ENCODE measurements around the gene ATG101. TPM values are rescaled to one million over a fixed set of nuclear protein-coding genes. Genes with fewer than 3 reads are reported as not detected.
A peak's percentile ranks its signal among the peaks of the same experiment; 100 is the strongest.

ATG101 gene
- total RNA-seq, 1 donor from 2014 or later = 34.3 TPM

- Mint-ChIP-seq H3K27ac (ENCODE audit: unreplicated experiment) (peak overlapping the region; percentile 87), H3K4me3 (no peak overlapping the region), H3K36me3 (ENCODE audit: low read depth) (no peaks in the 10 kb centered on the region), H3K27me3 (ENCODE audit: low read depth) (peaks cover 2% of the 10 kb centered on the region), H3K4me1 (peaks cover 41% of the 10 kb centered on the region), H3K9me3 (no peaks in the 10 kb centered on the region)
- TF ChIP-seq, protein P1, sequence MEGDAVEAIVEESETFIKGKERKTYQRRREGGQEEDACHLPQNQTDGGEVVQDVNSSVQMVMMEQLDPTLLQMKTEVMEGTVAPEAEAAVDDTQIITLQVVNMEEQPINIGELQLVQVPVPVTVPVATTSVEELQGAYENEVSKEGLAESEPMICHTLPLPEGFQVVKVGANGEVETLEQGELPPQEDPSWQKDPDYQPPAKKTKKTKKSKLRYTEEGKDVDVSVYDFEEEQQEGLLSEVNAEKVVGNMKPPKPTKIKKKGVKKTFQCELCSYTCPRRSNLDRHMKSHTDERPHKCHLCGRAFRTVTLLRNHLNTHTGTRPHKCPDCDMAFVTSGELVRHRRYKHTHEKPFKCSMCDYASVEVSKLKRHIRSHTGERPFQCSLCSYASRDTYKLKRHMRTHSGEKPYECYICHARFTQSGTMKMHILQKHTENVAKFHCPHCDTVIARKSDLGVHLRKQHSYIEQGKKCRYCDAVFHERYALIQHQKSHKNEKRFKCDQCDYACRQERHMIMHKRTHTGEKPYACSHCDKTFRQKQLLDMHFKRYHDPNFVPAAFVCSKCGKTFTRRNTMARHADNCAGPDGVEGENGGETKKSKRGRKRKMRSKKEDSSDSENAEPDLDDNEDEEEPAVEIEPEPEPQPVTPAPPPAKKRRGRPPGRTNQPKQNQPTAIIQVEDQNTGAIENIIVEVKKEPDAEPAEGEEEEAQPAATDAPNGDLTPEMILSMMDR (conservative IDR thresholded peaks at IDR 0.05) = no peak
- no peak for DNase-seq (ENCODE audit: low read depth, low spot score)
Measured at GRCh38 chr12:52123487-52124186, 53.9 kb downstream of the ATG101 start.

GRCh38 chr12:52125476-52125900 is 55.7 kb downstream of the ATG101 start:
- DNase-seq (ENCODE audit: low read depth, low spot score) = no peak
- Mint-ChIP-seq H3K27ac (ENCODE audit: unreplicated experiment) (peak overlapping the region; percentile 57), H3K4me3 (no peak overlapping the region)

GRCh38 chr12:52126050-52126604 is 56.3 kb downstream of the ATG101 start:
- Mint-ChIP-seq H3K9me3 (no peaks in the 10 kb centered on the region), H3K27ac (ENCODE audit: unreplicated experiment) (no peak overlapping the region), H3K4me1 (peaks cover 30% of the 10 kb centered on the region), H3K36me3 (ENCODE audit: low read depth) (no peaks in the 10 kb centered on the region), H3K27me3 (ENCODE audit: low read depth) (peaks cover 2% of the 10 kb centered on the region), H3K4me3 (no peak overlapping the region)
- DNase-seq (ENCODE audit: low read depth, low spot score) = no peak
- TF ChIP-seq, protein P1 (conservative IDR thresholded peaks at IDR 0.05) = no peak

More at GRCh38 chr12:52125476-52125900, 55.7 kb downstream of the ATG101 start:
- H3K36me3 Mint-ChIP-seq (ENCODE audit: low read depth) = no peaks in the 10 kb centered on the region
- peaks cover 36% of the 10 kb centered on the region for H3K4me1 Mint-ChIP-seq
- TF ChIP-seq, protein P1 (conservative IDR thresholded peaks at IDR 0.05) = no peak
- H3K9me3 Mint-ChIP-seq = no peaks in the 10 kb centered on the region
- H3K27me3 Mint-ChIP-seq (ENCODE audit: low read depth) = peaks cover 2% of the 10 kb centered on the region

Other genes starting within 250 kb of the ATG101 start
- 38.0 and 39.7 TPM in 2 replicates for gene FIGNL2, start 221.3 kb upstream of the ATG101 start, total RNA-seq
- not detected in 2 replicates for gene ANKRD33, start 181.9 kb upstream of the ATG101 start, total RNA-seq
- 0.14 and 0.49 TPM in 2 replicates for gene ACVRL1, start 162.5 kb upstream of the ATG101 start, total RNA-seq
- gene ACVR1B, start 118.3 kb upstream of the ATG101 start, total RNA-seq = 30.5 and 34.3 TPM in 2 replicates
- 23.2 and 24.2 TPM in 2 replicates for gene TAMALIN, start 63.0 kb upstream of the ATG101 start, total RNA-seq
- 51.0 and 52.8 TPM in 2 replicates for gene NR4A1, start 18.5 kb upstream of the ATG101 start, total RNA-seq
- gene SMIM41, start 9.7 kb downstream of the ATG101 start, total RNA-seq = not detected in 2 replicates
- gene KRT80, start 122.0 kb downstream of the ATG101 start, total RNA-seq = not detected in 2 replicates
- gene KRT7, start 163.3 kb downstream of the ATG101 start, total RNA-seq = not detected in 2 replicates
- gene KRT86, start 204.7 kb downstream of the ATG101 start, total RNA-seq = not detected in 2 replicates
- not detected in 2 replicates for gene KRT81, start 221.6 kb downstream of the ATG101 start, total RNA-seq

Measured in neural crest cell (in vitro differentiated cells).